ENCODE data around the gene RGS16.

The RGS16 gene

DNA sequence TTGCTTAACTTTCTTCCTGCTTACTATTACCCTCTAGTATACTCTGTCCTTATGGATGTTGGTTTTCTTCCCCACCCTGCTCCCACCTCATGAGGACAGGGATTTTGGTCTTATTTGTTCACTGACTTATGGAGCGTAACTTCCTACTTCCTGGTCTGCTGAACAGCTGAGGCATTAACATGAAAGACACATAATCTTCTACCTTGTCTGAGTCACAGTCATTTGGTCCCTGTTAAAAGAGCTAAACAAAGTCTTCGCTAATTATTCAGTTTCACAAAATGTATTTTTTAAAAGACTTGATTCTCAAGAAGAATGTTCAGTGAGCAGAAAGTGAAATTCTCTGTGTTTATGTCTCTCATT is 33.6 kb downstream of the RGS16 start:
- no peak for DNase-seq

DNA sequence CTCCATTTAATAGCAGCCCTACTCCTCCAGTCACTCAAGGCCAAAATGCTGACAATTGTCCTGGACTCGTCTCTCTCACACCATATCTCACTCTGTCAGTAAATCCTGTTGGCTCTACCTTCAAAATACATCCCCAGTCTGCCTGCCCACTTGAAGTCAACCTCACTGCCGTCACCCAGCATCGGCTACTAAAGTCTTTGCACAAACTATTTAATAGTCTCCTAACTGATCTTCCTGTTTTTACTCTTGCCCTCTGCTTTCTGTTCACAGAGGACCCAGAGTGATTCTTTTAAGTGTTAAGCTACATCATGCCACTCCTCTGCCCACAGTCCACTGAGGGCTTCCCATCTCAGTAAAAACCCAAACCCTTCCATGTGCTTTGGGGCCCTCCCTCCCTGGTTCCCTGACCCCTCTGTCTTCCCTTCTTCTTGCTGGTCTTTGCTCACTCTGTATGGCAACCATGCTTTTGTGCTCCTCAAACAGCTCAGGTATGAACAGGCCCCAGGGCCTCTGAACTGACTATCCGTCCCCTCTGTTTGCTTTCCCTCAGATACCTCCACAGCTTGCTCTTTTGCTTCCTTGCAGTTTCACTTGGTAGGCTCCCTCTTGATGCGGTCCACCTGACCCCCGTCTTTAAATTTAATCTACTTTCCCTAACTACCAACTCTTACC is 34.1 kb downstream of the RGS16 start:
- DNase-seq: peak; percentile 6

GRCh38 chr1:182568647-182569284 is 35.4 kb downstream of the RGS16 start:
- DNase-seq: no peak

- no peak for DNase-seq
Measured at GRCh38 chr1:182567629-182568028, 36.6 kb downstream of the RGS16 start.

DNA sequence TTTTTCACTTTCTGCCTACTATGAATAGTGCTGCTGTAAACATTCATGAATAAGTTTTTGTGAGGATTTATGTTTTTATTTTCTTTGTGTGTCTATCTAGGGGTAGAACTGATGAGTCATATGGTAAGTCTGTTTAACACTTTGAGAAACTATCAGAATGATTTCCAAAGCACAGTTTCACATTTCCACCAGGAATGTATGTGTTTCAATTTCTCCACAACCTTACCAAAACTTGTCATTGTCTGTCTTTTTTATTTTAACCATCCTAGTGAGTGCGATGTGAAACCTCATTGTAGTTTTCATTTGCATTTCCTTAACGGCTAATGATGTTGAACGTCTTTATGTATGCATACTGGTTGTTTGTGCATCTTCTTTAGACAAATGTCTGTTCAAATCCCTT is 38.7 kb downstream of the RGS16 start:
- DNase-seq: no peak

DNA sequence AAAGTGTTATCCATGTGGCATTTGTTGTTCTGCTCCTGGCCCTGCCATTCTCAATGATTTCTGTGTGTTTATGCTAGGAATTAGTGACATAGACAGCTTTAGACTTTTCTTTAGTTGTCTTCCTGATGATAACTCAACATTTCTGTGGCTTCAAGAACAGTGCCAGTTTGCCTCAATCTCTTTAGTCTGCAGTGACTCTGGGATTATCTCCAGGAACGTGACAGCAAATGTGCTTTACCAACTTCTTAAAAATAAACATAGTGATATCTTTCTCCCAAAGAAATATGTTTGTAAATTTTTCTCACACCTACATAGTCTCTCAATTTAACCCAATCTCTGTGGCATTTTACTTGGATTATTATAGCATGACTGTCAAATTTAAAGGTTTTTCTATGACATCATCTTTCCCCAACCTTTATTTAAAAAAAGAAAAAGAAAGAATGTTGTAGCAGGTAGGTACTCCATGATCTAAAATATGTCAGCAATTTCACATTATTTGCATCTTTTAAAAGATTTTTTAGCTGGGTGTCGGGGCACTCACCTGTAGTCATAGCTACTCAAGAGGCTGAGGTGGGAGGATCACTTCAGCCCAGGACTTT is 39.7 kb downstream of the RGS16 start:
- DNase-seq: no peak

GRCh38 chr1:182563095-182563494 is 41.1 kb downstream of the RGS16 start:
- no peak for DNase-seq

DNA sequence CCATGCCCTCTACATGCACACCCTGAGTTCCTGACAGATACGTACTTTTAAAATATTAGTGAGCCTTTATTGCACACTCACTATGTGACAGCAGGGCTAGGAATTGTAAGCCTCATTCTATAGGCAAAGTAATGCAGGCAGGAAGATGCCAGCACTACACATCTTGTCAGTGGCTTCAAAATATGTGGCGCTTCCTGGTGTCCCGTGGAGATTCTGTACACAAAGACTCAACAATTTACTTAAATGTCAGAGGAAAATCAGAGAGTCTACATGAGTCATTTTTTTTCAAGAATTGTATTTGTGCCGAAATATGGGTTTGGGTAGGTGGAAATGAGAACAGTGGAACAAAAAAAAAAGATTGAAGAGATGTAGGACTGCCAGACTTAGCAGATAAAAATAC is 42.7 kb downstream of the RGS16 start:
- DNase-seq: no peak

DNA sequence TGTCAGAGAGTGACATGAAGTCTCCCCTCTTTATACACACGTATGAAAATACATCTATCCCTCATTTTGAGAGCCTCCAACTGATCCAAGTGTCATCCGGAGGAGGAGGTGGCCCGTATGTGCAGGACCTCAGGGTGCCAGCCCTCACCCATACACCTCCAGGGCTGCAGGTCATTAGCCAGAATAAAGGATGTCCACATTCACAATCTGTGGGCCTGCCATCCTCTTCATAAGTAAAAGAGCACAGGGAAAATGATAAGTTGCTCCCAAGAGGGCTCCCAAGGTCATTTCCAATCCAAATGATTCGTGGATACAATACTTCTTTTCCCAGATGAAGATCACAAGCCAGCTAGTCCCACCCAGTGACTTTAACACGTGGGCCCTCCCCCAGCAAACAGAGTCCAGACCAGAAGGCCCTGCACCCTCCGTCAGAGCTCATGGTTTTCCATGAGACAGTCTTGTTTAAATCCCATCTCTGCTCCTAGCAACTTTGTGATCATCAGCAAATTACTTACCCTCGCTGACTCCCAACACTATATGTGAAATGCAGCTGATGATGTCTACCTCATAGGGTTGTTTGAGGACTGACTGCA is 43.7 kb downstream of the RGS16 start:
- no peak for DNase-seq

- no peak for DNase-seq
Measured at GRCh38 chr1:182556279-182556678, 47.9 kb downstream of the RGS16 start.

DNA sequence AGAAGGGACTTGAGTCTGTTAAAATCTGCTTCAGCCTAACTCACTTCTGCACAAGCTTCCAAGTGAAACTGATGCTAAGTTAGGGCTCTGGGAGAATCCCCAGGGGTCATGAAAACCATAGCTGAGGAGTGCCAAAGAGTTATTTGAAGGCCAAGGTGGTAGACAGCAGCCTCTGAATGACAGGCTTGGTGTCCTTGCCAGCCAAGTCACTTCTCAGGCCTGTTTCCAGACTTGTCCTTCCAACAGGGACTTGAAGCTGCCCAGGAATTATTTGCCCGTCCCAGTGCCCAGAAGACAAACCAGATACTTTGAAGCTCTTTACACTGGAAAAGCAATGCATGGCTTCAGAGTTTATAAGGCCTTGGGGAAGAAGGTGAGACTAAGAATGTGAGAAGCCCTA is 48.7 kb downstream of the RGS16 start:
- no peak for DNase-seq

DNA sequence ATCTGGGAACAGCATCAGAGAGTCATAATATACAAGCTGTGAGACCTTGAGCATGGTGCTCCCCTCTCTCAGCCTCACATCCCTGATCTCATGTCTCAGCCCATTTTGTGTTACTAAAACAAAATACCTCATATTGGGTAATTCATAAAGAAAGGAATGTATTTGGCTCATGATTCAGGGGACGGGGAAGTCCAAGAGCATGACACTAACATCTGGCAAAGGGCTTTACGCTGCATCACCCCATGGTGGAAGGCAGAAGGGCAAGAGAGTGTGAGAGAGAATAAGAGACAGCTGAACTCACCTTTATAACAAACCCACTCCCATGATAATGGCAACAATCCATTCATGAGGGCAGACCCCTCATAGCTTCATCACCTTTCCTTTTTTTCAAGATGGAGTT is 51.7 kb downstream of the RGS16 start:
- DNase-seq: no peak

GRCh38 chr1:182549811-182550210 is 54.4 kb downstream of the RGS16 start:
- DNase-seq: no peak

DNA sequence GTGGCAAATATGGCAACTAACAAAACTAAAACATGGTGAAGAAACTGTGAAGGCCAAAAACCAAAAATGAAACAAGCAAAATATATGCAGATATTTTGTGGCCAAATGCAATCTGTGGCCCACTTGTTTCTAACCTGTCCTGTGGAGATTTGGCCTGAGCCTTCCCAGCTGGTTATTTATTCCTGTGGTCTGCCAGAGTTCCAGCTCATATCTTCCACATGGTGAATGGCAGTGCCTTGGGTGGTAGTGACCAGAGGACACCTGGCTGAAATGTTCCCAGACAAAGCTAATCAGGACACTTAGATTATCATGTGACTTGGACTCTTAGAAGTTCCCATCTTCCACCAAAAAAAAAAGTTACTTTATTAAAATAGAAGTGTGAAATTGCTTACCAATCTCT is 54.8 kb downstream of the RGS16 start:
- DNase-seq: no peak

All from NCI-H2227 treated with DMSO at 0.1 percent for 48 hours (cell line).